Mammary epithelial cell (primary cell): ENCODE data around the gene ECHDC3.

ENCODE experiments used
- EZH2 ChIP-seq: IDR thresholded peaks from 2 replicates; pipeline ENCODE4 v1.6.1; 2012; ENCODE audit warnings: low read length, inconsistent platforms, borderline replicate concordance
- TF ChIP-seq, protein P1 (sequence below), 2 donors: IDR thresholded peaks in 1 of 2; conservative IDR thresholded peaks in 1 of 2; 2 replicates each; pipeline ENCODE4 v1.5.1; 2011 to 2012; ENCODE audit warnings: inconsistent platforms in 2 of 2, low read length in 2 of 2, mild to moderate bottlenecking in 2 of 2, control low read depth in 1 of 2, low read depth in 1 of 2; ENCODE audit not compliant: insufficient read depth in 1 of 2; ENCODE audit errors: extremely low read depth in 1 of 2

DNA sequence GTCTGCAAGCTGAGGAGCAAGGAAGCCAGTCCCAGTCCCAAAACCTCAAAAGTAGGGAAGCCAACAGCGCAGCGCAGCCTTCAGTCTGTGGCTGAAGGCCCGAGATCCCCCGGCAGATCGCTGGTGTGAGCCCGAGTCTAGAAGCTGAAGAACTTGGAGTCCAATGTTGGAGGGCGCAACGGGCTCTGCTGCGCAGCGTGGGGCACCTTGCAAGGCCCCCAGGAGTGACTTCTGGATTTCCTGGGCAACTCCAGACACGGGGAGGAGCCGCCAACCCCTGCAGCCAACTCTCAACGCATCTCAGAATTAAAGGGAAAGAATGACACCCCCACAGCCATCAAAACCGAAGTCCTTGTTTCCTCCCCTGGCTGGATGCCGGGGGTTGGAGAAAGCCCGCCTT is 62.2 kb downstream of the ECHDC3 start:
- TF ChIP-seq, protein P1, sequence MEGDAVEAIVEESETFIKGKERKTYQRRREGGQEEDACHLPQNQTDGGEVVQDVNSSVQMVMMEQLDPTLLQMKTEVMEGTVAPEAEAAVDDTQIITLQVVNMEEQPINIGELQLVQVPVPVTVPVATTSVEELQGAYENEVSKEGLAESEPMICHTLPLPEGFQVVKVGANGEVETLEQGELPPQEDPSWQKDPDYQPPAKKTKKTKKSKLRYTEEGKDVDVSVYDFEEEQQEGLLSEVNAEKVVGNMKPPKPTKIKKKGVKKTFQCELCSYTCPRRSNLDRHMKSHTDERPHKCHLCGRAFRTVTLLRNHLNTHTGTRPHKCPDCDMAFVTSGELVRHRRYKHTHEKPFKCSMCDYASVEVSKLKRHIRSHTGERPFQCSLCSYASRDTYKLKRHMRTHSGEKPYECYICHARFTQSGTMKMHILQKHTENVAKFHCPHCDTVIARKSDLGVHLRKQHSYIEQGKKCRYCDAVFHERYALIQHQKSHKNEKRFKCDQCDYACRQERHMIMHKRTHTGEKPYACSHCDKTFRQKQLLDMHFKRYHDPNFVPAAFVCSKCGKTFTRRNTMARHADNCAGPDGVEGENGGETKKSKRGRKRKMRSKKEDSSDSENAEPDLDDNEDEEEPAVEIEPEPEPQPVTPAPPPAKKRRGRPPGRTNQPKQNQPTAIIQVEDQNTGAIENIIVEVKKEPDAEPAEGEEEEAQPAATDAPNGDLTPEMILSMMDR (conservative IDR thresholded peaks at IDR 0.05 in 1 of 2, IDR thresholded peaks at IDR 0.05 in 1 of 2; ENCODE audit: extremely low read depth in 1 of 2, insufficient read depth in 1 of 2, low read depth in 1 of 2, low read length in 2 of 2), result no peak
- TF ChIP-seq EZH2, result no peak
